Suprapubic skin (tissue), 4 donors: ENCODE measurements around the gene FOXK1.

ENCODE experiments used
- EP300 ChIP-seq: sonication (generic); formaldehyde crosslinking; IDR thresholded peaks from one replicate; pipeline ENCODE4 v1.6.1; 2017; ENCODE audit warnings: antibody characterized with exemption
- POLR2AphosphoS5 ChIP-seq, 3 donors: sonication (generic); formaldehyde crosslinking; IDR thresholded peaks; one replicate each; pipeline ENCODE4 v1.6.1; 2017; ENCODE audit warnings: antibody characterized with exemption in 3 of 3
- TF ChIP-seq, protein P1 (sequence below), 2 donors: fragments of 200-600 bp in 1 of 2; fragments of 450-650 bp in 1 of 2; sonication (generic) in 1 of 2; IDR thresholded peaks; one replicate each; pipeline ENCODE4 v1.5.1; 2016 to 2019; ENCODE audit warnings: antibody characterized with exemption in 2 of 2, mild to moderate bottlenecking in 1 of 2, moderate library complexity in 1 of 2

DNA sequence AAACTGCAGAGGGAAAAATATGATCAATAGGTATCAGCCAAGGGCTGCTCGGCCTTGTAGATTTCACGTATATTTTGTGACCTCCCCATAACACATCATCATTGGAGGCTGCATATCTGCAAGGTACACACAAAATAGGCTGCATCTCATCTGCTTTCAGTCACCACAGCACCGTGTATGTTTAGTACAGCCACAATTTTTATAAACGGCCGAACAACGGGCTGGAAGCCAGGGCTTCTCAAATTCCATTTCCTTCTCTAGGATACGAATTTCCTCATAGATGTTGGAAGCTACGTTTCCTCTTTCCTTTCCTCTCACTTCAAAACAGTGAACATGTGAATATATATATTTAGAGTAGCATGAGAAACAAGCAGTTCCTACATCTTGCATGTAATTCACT lies 20.2 kb upstream of the FOXK1 start:
- TF ChIP-seq EP300 = no peak
- no peak for TF ChIP-seq POLR2AphosphoS5 (IDR thresholded peaks at IDR 0.05)
- TF ChIP-seq, protein P1, sequence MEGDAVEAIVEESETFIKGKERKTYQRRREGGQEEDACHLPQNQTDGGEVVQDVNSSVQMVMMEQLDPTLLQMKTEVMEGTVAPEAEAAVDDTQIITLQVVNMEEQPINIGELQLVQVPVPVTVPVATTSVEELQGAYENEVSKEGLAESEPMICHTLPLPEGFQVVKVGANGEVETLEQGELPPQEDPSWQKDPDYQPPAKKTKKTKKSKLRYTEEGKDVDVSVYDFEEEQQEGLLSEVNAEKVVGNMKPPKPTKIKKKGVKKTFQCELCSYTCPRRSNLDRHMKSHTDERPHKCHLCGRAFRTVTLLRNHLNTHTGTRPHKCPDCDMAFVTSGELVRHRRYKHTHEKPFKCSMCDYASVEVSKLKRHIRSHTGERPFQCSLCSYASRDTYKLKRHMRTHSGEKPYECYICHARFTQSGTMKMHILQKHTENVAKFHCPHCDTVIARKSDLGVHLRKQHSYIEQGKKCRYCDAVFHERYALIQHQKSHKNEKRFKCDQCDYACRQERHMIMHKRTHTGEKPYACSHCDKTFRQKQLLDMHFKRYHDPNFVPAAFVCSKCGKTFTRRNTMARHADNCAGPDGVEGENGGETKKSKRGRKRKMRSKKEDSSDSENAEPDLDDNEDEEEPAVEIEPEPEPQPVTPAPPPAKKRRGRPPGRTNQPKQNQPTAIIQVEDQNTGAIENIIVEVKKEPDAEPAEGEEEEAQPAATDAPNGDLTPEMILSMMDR (IDR thresholded peaks at IDR 0.05) = no peak
